Measurements from ENCODE around the gene ARHGAP26.

DNA sequence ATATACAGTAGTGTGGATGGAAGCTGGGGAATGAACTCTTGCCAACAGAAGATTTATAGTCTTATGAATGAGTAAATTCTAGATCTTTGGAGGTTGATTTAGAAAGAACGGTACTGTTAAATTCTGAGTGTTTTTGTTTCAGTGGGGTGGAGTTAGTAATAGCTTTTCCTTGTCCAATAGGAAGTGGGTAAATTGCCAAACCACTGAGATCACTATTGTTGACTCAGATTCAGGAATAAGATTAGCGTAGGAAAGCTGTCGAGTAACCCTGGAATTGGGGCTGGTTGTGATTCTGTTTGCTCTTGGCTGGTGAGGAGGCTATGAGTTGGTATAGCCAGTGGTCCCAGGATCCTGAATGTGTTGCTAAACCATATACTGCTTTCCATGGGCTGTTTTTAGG is 155.6 kb downstream of the ARHGAP26 start:
- TF ChIP-seq, protein P1, sequence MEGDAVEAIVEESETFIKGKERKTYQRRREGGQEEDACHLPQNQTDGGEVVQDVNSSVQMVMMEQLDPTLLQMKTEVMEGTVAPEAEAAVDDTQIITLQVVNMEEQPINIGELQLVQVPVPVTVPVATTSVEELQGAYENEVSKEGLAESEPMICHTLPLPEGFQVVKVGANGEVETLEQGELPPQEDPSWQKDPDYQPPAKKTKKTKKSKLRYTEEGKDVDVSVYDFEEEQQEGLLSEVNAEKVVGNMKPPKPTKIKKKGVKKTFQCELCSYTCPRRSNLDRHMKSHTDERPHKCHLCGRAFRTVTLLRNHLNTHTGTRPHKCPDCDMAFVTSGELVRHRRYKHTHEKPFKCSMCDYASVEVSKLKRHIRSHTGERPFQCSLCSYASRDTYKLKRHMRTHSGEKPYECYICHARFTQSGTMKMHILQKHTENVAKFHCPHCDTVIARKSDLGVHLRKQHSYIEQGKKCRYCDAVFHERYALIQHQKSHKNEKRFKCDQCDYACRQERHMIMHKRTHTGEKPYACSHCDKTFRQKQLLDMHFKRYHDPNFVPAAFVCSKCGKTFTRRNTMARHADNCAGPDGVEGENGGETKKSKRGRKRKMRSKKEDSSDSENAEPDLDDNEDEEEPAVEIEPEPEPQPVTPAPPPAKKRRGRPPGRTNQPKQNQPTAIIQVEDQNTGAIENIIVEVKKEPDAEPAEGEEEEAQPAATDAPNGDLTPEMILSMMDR (IDR thresholded peaks at IDR 0.05), result no peak
- no peak for TF ChIP-seq POLR2A (IDR thresholded peaks at IDR 0.05)
